HG02759 (cell line): ENCODE measurements around the gene MAS1.
"Not testable (repeated sequence)": the region's sequence is repeated elsewhere in the genome, so short reads cannot be mapped to it uniquely, and the experiment has no call there.

Experiments
- ATAC-seq: cut with Tn5 transposase; IDR thresholded peaks from one replicate; pipeline ENCODE4 v1.9.1; 2021; ENCODE audit warnings: mild to moderate bottlenecking, moderate library complexity; ENCODE audit not compliant: unreplicated experiment

The MAS1 gene

GRCh38 chr6:159890792-159891191 lies at the start of gene MAS1:
Gene MAS1 (plus strand): TSS chr6:159890988. CDS start chr6:159906956, 15,968 bp downstream.
- ATAC-seq = no peak

DNA sequence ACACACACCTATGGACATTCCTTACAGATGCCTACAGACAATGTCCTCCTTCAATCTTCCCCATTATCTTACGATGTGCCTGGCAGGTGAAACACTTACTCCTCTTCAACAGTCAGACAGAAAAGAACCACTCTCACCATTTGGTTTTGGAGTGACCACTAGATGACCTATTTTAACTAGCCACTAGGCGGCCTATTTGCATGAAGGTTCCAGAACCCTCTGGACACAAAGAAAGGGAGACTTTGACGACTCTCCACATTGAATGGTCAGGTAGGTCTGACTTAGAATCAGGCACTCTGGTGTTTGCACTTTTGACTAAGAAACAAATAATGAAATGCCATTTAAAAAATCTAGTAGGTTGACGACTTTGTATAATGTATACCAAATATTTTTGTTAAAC lies 48.8 kb upstream of the MAS1 start:
- ATAC-seq = no peak

DNA sequence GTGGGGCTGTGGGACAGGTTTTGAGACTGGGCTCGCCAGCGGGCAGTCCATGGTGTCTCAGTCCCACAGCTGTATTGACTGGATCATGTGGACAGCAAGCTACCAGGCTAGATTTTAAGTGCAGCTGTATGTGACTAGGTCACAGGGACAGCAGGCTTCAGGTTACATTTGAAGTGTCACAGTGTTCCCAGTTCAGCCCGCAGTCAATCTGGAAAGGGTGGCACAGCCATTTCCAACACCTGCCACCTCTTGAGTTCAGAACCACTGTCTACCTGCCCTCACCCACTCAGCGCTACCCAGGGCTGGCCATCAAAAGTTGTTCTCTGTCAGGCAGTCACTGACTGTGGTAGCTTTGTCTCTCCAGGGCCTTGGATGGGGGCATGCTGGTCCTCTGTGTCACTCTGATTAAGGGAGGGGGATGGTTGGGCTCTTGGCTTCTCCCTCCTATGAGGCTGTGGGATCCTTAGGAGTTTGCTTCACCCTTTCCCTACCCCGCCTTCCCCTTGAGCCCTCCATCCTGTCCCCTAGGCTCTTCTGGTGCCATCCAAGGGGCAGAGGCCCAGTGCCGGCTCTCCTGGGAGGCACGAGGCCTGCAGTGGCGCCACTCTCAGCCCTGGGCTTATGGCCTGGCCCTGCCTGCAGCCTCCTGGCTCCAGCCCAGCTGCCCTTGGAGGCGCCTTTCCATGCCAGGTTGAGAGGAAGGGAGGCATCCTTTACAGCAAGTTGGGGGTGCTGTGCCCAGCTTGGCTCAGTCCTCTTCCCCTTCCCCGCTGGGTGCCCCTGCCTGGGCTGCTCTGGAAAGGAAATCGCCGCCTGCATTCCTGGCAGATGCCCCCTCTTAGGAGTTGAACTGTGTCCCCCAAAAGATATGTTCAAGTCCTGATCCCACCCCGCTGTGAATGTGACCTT lies 45.8 kb upstream of the MAS1 start:
- ATAC-seq = no peak

DNA sequence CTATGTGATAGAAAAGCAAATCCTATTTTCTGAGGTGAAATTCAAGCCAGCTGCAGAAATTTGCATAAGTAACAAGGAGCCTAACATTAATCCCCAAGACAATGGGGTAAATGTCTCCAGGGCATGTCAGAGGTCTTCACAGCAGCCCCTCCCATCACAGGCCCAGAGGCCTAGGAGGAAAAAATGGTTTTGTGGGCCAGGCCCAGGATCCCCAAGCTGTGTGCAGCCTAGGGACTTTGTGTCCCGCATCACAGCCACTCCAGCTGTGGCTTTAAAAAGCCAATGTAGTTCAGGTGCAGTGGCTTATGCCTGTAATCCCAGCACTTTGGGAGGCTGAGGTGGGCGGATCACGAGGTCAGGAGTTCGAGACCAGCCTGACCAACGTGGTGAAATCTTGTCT lies 42.2 kb upstream of the MAS1 start:
- ATAC-seq = not testable (repeated sequence)

DNA sequence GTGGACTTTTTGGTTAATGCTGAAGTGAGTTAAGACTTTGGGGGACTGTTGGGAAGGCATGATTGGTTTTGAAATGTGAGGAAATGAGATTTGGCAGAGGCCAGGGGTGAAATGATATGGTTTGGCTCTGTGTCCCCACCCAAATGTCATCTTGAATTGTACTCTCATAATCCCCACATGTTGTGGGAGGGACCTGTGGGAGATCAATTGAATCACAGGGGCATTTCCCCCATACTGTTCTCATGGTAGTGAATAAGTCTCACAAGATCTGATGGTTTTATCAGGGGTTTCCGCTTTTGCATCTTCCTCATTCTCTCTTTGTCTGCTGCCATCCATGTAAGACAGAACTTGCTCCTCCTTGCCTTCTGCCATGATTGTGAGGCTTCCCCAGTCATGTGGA lies 40.9 kb upstream of the MAS1 start:
- not testable (repeated sequence) for ATAC-seq

DNA sequence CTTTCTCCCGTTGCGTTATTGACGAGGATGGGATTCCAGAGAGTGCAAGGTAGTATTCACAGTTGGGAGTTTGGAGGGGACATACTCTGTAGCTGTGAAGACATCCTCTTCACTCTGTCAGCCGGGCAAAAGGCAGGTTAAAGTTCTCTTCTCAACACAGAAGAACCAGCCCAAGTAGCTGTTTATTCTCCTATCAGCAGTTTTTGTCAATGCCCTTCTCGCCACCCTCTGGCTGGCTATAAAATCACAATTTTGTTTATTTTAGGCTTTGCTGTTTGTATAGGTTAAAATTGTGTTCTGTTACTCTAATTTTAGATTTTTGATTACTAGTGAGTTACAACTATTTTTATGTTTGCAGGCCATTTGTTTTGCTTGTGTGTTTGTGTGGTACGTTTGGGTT lies 37.9 kb upstream of the MAS1 start:
- ATAC-seq = no peak

GRCh38 chr6:159853754-159854153 lies 37.0 kb upstream of the MAS1 start:
- no peak for ATAC-seq

- ATAC-seq = no peak
These were observed 35.8 kb upstream of the MAS1 start for GRCh38 chr6:159854959-159855358.

- ATAC-seq = no peak
These were observed 32.5 kb upstream of the MAS1 start for GRCh38 chr6:159858259-159858658.

DNA sequence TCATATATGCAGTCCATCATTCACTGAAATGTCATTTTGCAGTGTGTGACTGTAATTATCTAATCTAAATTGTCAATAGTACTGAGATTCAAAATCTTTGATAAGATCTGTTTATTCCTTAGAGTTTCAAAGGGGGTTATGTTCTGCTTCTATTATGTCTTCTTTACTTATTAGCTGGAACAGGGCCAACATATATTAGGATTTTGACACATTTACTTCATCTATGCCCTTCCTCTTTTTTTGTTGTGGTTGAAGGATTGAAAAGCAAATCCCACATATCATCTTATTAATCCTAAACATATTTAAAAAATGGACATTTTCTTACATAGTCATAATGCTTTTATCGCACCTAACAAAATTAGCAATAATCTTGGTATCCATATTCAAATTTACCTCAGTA lies 30.3 kb upstream of the MAS1 start:
- no peak for ATAC-seq

DNA sequence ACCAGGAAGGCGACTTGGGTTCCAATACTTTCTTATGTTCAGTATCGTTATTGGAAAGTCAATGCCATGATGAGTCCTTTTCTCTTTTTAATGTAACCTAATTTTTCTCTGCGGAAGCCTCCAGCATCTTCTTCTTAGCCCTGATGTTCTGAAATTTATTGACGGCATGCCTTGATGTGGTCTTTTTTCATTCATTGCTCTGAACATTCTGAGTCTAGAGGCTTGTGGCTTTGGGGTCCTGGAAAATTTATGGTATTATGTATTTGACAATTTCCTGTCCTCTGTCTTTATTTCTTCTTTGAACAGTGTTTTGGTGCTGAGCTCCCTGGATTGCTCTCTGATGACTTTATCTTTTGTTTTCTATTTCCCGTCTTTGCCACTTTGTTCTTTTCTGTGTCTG lies 28.7 kb upstream of the MAS1 start:
- ATAC-seq = no peak

DNA sequence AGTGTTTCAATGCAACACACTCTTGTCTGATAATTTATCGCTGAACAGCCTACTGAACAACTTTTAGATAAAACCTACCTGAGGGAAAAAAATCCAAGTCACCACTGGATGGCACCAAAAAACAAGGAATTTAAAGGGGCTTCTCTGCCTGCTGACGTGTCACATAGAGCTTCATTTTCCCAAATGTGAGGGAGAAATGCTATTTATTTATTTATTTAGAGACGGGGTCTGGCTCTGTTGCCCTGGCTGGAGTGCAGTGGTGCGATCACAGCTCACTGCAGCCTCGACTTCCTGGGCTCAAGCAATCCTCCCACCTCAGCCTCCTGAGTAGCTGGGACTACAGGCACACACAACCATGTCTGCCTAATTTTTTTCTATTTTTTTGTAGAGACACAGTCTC lies 27.4 kb upstream of the MAS1 start:
- not testable (repeated sequence) for ATAC-seq

GRCh38 chr6:159865226-159865920 lies 25.4 kb upstream of the MAS1 start:
- no peak for ATAC-seq

DNA sequence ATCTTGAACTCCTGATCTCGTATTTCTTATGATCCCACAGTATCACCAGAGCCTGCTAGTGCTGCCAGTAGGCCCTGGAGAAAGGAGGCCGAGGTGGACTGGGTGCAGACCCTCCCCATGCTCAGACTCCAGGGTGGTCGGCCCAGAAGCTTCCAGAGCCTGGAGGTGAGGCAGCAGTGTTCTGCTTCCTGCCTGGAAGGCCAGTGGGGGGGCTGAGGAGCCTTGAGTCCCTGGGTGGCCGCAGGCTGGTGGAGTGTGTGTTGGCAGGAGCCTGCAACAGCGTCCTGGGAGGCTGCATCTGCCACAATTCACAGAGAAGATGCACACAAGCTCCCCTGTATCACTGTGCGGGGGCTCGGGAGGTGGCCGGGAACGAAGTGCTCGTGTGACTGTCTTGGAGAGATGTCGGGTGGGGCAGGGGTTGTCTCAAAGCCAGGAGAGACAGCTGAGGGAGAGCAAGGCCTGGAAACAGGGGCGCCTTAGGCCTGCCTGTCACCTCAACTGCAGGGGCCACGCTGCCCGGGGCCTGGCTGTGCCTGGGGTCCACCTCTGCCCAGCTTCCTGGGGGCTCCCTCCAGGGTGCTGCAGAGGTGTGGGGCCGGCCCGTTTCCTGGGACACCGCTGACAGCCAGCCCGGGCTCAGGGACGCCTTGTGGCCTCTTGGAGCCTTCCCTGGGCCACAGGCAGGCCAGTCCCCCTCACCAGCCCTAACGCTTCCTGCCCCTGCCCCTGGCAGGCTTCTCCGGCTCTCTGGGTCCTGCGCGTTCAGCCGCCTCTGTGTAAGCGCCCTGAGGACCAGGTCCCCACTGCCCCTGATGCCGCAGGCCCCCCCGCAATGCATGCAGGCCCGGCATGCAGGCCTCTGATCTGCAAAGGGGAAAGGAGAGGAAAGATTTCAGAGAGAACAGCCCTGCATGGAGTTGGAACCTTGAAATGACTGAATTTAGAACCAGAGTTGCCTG lies 24.2 kb upstream of the MAS1 start:
- ATAC-seq = no peak

DNA sequence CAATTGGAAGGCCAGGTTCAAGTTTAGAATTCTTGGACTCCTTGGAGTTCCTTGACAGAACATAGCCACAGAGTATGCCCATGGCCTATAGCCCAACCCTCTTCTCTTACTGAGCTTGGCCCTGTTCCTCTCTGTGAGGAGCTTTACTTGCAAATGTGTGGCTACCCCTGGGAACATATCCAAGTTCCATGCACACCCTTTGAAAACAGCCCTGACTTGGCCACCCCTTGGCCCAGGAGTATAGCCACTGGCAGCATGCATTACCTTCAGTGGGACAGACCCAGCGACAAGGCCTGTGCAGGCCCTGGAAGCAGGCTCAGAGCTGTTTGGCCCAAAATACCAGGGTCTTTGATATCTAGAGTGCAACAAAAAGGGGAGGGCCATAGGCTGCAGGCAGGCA lies 19.5 kb upstream of the MAS1 start:
- no peak for ATAC-seq

DNA sequence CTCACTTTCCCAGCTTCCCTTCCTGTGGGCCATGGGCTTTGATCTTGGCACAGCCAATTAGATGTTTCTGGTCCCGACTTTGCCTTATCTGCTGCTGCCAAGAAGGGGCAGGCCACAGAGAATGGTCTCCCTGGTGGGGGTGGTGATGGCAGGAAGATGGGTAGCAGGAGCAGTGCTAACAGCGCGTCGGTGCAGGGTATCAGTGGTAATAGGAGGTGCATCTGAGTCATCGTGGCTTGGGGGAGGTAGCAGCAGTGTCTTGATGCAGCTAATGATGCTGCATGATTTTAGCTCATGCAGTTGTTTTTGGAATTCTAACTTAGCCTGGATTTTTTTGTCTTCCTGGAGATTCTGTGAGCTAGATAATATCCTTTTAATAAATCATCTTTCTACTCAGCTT lies 18.9 kb upstream of the MAS1 start:
- no peak for ATAC-seq

- ATAC-seq = no peak
These were observed 16.4 kb upstream of the MAS1 start for GRCh38 chr6:159874435-159874834.

- ATAC-seq = no peak
These were observed 15.6 kb upstream of the MAS1 start for GRCh38 chr6:159875194-159875593.

DNA sequence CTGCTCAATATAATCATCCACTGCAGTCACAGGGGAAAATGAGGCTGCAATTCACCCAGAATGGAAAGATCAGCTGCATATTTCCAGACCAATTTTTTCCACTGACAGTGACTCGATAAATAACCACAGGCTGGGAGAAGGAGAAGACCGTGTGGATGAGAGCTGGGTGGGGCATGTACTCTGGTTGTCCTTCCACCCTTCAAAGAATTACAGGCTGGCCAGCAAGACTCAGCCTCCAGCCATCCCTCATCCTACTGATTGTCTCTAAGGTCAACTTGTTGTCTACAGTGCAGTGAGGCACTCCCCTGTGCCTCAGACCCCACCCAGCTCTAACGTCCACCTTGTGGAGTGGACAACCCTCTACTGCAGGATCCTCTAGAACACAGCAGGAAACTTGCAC lies 14.5 kb upstream of the MAS1 start:
- ATAC-seq = no peak

GRCh38 chr6:159877256-159877808 lies 13.5 kb upstream of the MAS1 start:
- ATAC-seq = no peak

DNA sequence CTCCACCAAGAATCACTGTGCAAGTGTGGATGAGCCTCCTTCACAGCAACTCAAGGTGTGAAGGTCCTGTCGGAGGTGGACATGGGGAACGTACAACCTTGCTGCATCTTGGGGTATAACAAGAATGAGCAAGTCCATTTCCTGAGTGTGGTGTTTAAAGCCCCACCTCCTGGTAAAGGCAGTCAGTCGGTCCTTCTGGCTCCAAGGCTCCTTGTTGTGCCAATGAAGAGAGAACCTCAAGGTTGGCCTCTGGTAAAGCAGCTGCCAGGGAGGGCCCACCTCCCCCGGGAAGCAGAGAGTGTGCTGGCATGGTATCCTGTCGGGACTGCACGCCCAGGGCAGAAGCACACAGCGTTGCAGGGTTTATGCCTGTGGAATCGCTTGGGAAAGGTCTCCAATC lies 12.4 kb upstream of the MAS1 start:
- no peak for ATAC-seq
